SK-N-SH (cell line): ENCODE results near the gene RPS8.

Experiments
- EP300 ChIP-seq, 2 experiments: IDR thresholded peaks; 2 replicates each; pipeline versions ENCODE4 v1.4.0 to v1.6.1; 2012; ENCODE audit warnings: borderline replicate concordance in 1 of 2, low read depth in 1 of 2, low read length in 1 of 2
- EZH2phosphoT487 ChIP-seq: fragments of 200-600 bp; sonication (generic); IDR thresholded peaks from 2 replicates; pipeline ENCODE4 v1.6.1; 2017; ENCODE audit warnings: low read depth, mixed run types, mild to moderate bottlenecking, antibody characterized with exemption, moderate library complexity, borderline replicate concordance
- FOXM1 ChIP-seq: IDR thresholded peaks from 2 replicates; pipeline ENCODE4 v1.4.0; 2012; ENCODE audit warnings: low read depth, mild to moderate bottlenecking
- GATA2 ChIP-seq: sonication (generic); formaldehyde crosslinking; IDR thresholded peaks from 2 replicates; pipeline ENCODE4 v1.5.0; 2020; ENCODE audit warnings: mild to moderate bottlenecking, missing genetic modification reagents
- MXI1 ChIP-seq: IDR thresholded peaks from 2 replicates; pipeline ENCODE4 v1.6.1; 2012; ENCODE audit warnings: mild to moderate bottlenecking, low read depth, low read length, improper control_type of control experiment
- NFIC ChIP-seq: IDR thresholded peaks from 2 replicates; pipeline ENCODE4 v1.4.0; 2012; ENCODE audit warnings: borderline replicate concordance
- POLR2AphosphoS5 ChIP-seq: IDR thresholded peaks from 2 replicates; pipeline ENCODE4 v1.6.1; 2012; ENCODE audit warnings: low read depth, low read length
- RAD21 ChIP-seq: IDR thresholded peaks from 2 replicates; pipeline ENCODE4 v1.6.1; 2012; ENCODE audit warnings: mild to moderate bottlenecking, low read length
- RXRA ChIP-seq: IDR thresholded peaks from 2 replicates; pipeline ENCODE4 v1.4.0; 2012; ENCODE audit warnings: low read depth, mild to moderate bottlenecking, borderline replicate concordance
- YY1 ChIP-seq: IDR thresholded peaks from 2 replicates; pipeline ENCODE4 v1.4.0; 2012; ENCODE audit warnings: low read depth, mild to moderate bottlenecking
- TF ChIP-seq, protein P1 (sequence below): fragments of 200-600 bp; sonication (generic); IDR thresholded peaks from 2 replicates; pipeline ENCODE4 v1.6.1; 2017; ENCODE audit warnings: antibody characterized with exemption, mild to moderate bottlenecking, moderate library complexity
- TF ChIP-seq, protein P2 (sequence below): IDR thresholded peaks from 2 replicates; pipeline ENCODE4; 2012

DNA sequence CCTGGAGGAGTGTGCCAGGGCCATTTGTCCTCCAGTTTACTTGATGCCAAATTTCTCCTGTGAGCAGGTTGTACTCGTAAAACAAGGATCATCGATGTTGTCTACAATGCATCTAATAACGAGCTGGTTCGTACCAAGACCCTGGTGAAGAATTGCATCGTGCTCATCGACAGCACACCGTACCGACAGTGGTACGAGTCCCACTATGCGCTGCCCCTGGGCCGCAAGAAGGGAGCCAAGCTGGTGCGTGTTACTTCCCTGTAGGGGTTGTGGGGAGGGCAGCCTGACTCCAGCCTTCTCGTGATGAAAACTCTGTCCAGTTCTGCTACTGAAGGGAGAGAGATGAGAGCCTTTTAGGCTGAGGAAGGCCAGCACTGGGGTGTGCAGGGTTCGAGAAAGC lies 2.2 kb downstream of the RPS8 start:
- TF ChIP-seq, protein P1, sequence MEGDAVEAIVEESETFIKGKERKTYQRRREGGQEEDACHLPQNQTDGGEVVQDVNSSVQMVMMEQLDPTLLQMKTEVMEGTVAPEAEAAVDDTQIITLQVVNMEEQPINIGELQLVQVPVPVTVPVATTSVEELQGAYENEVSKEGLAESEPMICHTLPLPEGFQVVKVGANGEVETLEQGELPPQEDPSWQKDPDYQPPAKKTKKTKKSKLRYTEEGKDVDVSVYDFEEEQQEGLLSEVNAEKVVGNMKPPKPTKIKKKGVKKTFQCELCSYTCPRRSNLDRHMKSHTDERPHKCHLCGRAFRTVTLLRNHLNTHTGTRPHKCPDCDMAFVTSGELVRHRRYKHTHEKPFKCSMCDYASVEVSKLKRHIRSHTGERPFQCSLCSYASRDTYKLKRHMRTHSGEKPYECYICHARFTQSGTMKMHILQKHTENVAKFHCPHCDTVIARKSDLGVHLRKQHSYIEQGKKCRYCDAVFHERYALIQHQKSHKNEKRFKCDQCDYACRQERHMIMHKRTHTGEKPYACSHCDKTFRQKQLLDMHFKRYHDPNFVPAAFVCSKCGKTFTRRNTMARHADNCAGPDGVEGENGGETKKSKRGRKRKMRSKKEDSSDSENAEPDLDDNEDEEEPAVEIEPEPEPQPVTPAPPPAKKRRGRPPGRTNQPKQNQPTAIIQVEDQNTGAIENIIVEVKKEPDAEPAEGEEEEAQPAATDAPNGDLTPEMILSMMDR, result no peak
- TF ChIP-seq RXRA, result no peak
- TF ChIP-seq YY1, result no peak
- TF ChIP-seq EP300 (IDR thresholded peaks at IDR 0.05; ENCODE audit: borderline replicate concordance in 1 of 2, low read depth in 1 of 2, low read length in 1 of 2), result no peak
- no peak for TF ChIP-seq NFIC
- TF ChIP-seq, protein P2, sequence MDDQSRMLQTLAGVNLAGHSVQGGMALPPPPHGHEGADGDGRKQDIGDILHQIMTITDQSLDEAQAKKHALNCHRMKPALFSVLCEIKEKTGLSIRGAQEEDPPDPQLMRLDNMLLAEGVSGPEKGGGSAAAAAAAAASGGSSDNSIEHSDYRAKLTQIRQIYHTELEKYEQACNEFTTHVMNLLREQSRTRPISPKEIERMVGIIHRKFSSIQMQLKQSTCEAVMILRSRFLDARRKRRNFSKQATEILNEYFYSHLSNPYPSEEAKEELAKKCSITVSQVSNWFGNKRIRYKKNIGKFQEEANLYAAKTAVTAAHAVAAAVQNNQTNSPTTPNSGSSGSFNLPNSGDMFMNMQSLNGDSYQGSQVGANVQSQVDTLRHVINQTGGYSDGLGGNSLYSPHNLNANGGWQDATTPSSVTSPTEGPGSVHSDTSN, result no peak
- no peak for TF ChIP-seq EZH2phosphoT487
- TF ChIP-seq RAD21, result no peak
- TF ChIP-seq GATA2 (CRISPR knock-in tag), result no peak
- no peak for TF ChIP-seq FOXM1
- TF ChIP-seq MXI1, result no peak
- TF ChIP-seq POLR2AphosphoS5, result no peak
